Aortic smooth muscle cell (primary cell): ENCODE measurements around the gene RAB11FIP4. TPM values are rescaled to one million over a fixed set of nuclear protein-coding genes. Genes with fewer than 3 reads are reported as not detected.

ENCODE experiments used
- total RNA-seq: library from RNA; depleted of rRNA; stranded (reverse); fragments of >200 nt; gene quantifications from 2 replicates; pipeline ENCODE4 v1.2.3, GENCODE V29; 2014

Gene RAB11FIP4
- 0.19 and 0.40 TPM in 2 replicates for total RNA-seq

GRCh38 chr17:31391496-31391949 is at the start of gene RAB11FIP4:
Gene RAB11FIP4, plus strand, starts transcription at chr17:31391675. Its CDS starts 178 bp downstream, at chr17:31391853.

Other genes with a start within 250 kb of the RAB11FIP4 start
- 0.12 and 0.26 TPM in 2 replicates for gene OMG, start 94.4 kb upstream of the RAB11FIP4 start, total RNA-seq
- gene EVI2B, start 77.6 kb upstream of the RAB11FIP4 start, total RNA-seq, result 0.13 and 0.19 TPM in 2 replicates
- 6.6 and 9.9 TPM in 2 replicates for gene EVI2A, start 70.1 kb upstream of the RAB11FIP4 start, total RNA-seq